SK-N-SH (cell line): ENCODE data around the gene GNPTAB.

Source experiments
- FOXM1 ChIP-seq: IDR thresholded peaks from 2 replicates; pipeline ENCODE4 v1.4.0; 2012; ENCODE audit warnings: low read depth, mild to moderate bottlenecking
- RAD21 ChIP-seq: IDR thresholded peaks from 2 replicates; pipeline ENCODE4 v1.6.1; 2012; ENCODE audit warnings: mild to moderate bottlenecking, low read length
- USF1 ChIP-seq: IDR thresholded peaks from 2 replicates; pipeline ENCODE4 v1.4.0; 2012; ENCODE audit warnings: low read depth, borderline replicate concordance
- TF ChIP-seq, protein P1 (sequence below): fragments of 200-600 bp; sonication (generic); IDR thresholded peaks from 2 replicates; pipeline ENCODE4 v1.6.1; 2017; ENCODE audit warnings: antibody characterized with exemption, mild to moderate bottlenecking, moderate library complexity

DNA sequence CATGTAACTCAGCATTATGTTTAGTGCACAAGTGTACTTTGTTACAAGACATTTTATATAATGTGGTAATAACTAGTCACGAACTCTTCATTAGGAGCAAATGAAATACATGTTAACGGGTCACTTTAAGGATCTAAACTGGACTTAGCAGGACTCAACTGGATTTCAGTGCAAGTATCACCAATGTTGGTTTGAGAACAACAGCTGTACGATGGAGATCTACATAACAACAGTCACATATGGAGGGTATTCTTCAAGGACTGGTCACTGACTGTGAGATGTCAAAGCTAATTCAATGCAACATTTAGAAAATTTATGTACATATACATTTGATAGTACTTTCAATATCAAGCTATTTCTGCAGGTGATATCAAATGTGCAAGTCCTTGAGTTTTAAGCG, 69.0 kb downstream of the GNPTAB start:
- TF ChIP-seq, protein P1, sequence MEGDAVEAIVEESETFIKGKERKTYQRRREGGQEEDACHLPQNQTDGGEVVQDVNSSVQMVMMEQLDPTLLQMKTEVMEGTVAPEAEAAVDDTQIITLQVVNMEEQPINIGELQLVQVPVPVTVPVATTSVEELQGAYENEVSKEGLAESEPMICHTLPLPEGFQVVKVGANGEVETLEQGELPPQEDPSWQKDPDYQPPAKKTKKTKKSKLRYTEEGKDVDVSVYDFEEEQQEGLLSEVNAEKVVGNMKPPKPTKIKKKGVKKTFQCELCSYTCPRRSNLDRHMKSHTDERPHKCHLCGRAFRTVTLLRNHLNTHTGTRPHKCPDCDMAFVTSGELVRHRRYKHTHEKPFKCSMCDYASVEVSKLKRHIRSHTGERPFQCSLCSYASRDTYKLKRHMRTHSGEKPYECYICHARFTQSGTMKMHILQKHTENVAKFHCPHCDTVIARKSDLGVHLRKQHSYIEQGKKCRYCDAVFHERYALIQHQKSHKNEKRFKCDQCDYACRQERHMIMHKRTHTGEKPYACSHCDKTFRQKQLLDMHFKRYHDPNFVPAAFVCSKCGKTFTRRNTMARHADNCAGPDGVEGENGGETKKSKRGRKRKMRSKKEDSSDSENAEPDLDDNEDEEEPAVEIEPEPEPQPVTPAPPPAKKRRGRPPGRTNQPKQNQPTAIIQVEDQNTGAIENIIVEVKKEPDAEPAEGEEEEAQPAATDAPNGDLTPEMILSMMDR, result no peak
- TF ChIP-seq USF1 (no peak), RAD21 (no peak), FOXM1 (no peak)
